ENCODE data around the gene TNFSF8. TPM values are rescaled to one million over a fixed set of nuclear protein-coding genes. Genes with fewer than 3 reads are reported as not detected.
A peak's percentile ranks its signal among the peaks of the same experiment; 100 is the strongest.

Gene TNFSF8
- total RNA-seq, 2 experiments from 2014 or later, result 70.9 to 71.6 TPM

- H3K36me3 ChIP-seq (ENCODE audit: insufficient read depth, low read length), result no peaks in the 10 kb centered on the region
- peaks cover 5% of the 10 kb centered on the region for H3K36me3 Mint-ChIP-seq (ENCODE audit: low read depth)
- no peak overlapping the region for H3K4me3 Mint-ChIP-seq
- H3K4me1 Mint-ChIP-seq (ENCODE audit: low read depth), result peaks cover 4% of the 10 kb centered on the region
- H3K9me3 Mint-ChIP-seq, result no peaks in the 10 kb centered on the region
- ATAC-seq (ENCODE audit: poor library complexity) (no peak), DNase-seq (no peak)
- no peak overlapping the region for H3K27ac ChIP-seq (ENCODE audit: low read depth in 1 of 2, low read length in 2 of 2)
- POLR2A ChIA-PET, result no interaction called here
- intact Hi-C loops (cut with DNase I, micrococcal nuclease), result loop anchor here in 1 of 2 experiments (2.0 kb wide), 1 partner anchor 14 kb away; no protein-coding TSS in a partner anchor
- peaks cover 5% of the 10 kb centered on the region for H3K4me1 ChIP-seq (ENCODE audit: insufficient read depth, low read length)
- H3K9me3 ChIP-seq (ENCODE audit: control insufficient read depth in 1 of 2, insufficient read depth in 1 of 2, low read length in 2 of 2), result peaks cover 8 to 21% of the 10 kb centered on the region in 2 experiments
- H3K4me3 ChIP-seq (ENCODE audit: low read length), result no peak overlapping the region
- CTCF ChIA-PET, result no interaction called here
- no peaks in the 10 kb centered on the region for H3K27me3 Mint-ChIP-seq
- H3K27ac Mint-ChIP-seq, result no peak overlapping the region
- no peaks in the 10 kb centered on the region for H3K27me3 ChIP-seq (ENCODE audit: control insufficient read depth in 1 of 2, insufficient read depth in 2 of 2, low read length in 2 of 2)
- TF ChIP-seq, protein P1, sequence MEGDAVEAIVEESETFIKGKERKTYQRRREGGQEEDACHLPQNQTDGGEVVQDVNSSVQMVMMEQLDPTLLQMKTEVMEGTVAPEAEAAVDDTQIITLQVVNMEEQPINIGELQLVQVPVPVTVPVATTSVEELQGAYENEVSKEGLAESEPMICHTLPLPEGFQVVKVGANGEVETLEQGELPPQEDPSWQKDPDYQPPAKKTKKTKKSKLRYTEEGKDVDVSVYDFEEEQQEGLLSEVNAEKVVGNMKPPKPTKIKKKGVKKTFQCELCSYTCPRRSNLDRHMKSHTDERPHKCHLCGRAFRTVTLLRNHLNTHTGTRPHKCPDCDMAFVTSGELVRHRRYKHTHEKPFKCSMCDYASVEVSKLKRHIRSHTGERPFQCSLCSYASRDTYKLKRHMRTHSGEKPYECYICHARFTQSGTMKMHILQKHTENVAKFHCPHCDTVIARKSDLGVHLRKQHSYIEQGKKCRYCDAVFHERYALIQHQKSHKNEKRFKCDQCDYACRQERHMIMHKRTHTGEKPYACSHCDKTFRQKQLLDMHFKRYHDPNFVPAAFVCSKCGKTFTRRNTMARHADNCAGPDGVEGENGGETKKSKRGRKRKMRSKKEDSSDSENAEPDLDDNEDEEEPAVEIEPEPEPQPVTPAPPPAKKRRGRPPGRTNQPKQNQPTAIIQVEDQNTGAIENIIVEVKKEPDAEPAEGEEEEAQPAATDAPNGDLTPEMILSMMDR (IDR thresholded peaks at IDR 0.05), result no peak
Observed at GRCh38 chr9:114880291-114880745, 50.1 kb downstream of the TNFSF8 start.

DNA sequence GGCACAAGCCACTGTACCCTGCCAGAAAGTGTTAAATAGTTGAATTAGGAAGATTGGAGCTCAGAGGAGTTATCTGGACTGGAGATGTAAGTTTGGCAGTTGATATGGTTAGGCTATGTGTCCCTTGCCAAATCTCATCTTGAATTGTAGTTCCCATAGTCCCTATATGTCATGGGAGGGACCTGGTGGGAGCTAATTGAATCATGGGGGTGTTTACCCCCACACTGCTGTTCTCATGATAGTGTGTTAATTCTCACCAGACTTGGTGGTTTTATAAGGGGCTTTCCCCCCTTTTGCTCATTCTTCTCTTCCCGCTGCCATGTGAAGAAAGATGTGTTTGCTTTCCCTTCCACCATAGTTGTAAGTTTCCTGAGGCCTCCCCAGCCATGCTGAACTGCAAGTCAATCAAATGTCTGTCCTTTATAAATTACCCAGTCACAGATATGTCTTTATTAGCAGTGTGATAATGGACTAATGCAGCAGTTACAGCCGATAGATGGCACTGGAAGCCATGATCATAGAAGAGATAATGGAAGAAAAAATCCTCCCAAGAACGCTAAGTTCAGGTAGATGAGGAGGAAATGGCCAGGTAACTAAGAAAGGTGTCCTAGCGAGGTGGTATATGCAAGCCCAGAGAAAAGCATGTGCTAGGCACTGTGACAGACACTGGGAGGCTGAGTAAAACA, 51.4 kb downstream of the TNFSF8 start:
- no peak overlapping the region for H3K4me3 Mint-ChIP-seq
- H3K27ac Mint-ChIP-seq, result no peak overlapping the region
- TF ChIP-seq, protein P1 (IDR thresholded peaks at IDR 0.05), result no peak
- DNase-seq (no peak), ATAC-seq (ENCODE audit: poor library complexity) (no peak)
- H3K27me3 Mint-ChIP-seq, result no peaks in the 10 kb centered on the region
- peaks cover 16% of the 10 kb centered on the region for H3K36me3 Mint-ChIP-seq (ENCODE audit: low read depth)
- H3K9me3 Mint-ChIP-seq, result peaks cover 5% of the 10 kb centered on the region
- no peaks in the 10 kb centered on the region for H3K4me1 Mint-ChIP-seq (ENCODE audit: low read depth)
- Histone ChIP-seq H3K9me3 (ENCODE audit: control insufficient read depth in 1 of 2, insufficient read depth in 1 of 2, low read length in 2 of 2) (peaks cover 12 to 21% of the 10 kb centered on the region in 2 experiments), H3K27ac (ENCODE audit: low read depth in 1 of 2, low read length in 2 of 2) (no peak overlapping the region), H3K27me3 (ENCODE audit: control insufficient read depth in 1 of 2, insufficient read depth in 2 of 2, low read length in 2 of 2) (no peaks in the 10 kb centered on the region), H3K4me3 (ENCODE audit: low read length) (no peak overlapping the region), H3K4me1 (ENCODE audit: insufficient read depth, low read length) (peaks cover 5% of the 10 kb centered on the region), H3K36me3 (ENCODE audit: insufficient read depth, low read length) (no peaks in the 10 kb centered on the region)
- POLR2A ChIA-PET, result no interaction called here
- CTCF ChIA-PET, result no interaction called here
- intact Hi-C loops (cut with DNase I, micrococcal nuclease), result no loop called here

GRCh38 chr9:114869845-114870244, 60.5 kb downstream of the TNFSF8 start:
- H3K36me3 ChIP-seq (ENCODE audit: insufficient read depth, low read length), result no peaks in the 10 kb centered on the region
- Mint-ChIP-seq H3K9me3 (peaks cover 10% of the 10 kb centered on the region), H3K27ac (peak overlapping the region; percentile 42), H3K36me3 (ENCODE audit: low read depth) (peaks cover 59% of the 10 kb centered on the region), H3K27me3 (no peaks in the 10 kb centered on the region), H3K4me1 (ENCODE audit: low read depth) (peaks cover 27% of the 10 kb centered on the region), H3K4me3 (peak overlapping the region; percentile 62)
- peak overlapping the region; percentile 36 to 47 for H3K27ac ChIP-seq (ENCODE audit: low read depth in 1 of 2, low read length in 2 of 2)
- intact Hi-C loops (cut with DNase I, micrococcal nuclease), result loop anchor here in 1 of 2 experiments (5.0 kb wide), 1 partner anchor 32 kb away; no protein-coding TSS in a partner anchor
- DNase-seq (peak in 9 of 14 experiments; percentile 1 to 74 (median 32)), ATAC-seq (ENCODE audit: poor library complexity) (no peak)
- CTCF ChIA-PET, result no interaction called here
- H3K4me1 ChIP-seq (ENCODE audit: insufficient read depth, low read length), result peaks cover 17% of the 10 kb centered on the region
- no peaks in the 10 kb centered on the region for H3K27me3 ChIP-seq (ENCODE audit: control insufficient read depth in 1 of 2, insufficient read depth in 2 of 2, low read length in 2 of 2)
- no peak overlapping the region for H3K4me3 ChIP-seq (ENCODE audit: low read length)
- POLR2A ChIA-PET, result interaction anchor here (0.6 to 3.3 kb wide), 7 partner anchors 9 to 61 kb away, joined by 3 to 22 read pairs (median 3); partner anchors contain the start of gene TNFSF8
- H3K9me3 ChIP-seq (ENCODE audit: control insufficient read depth in 1 of 2, insufficient read depth in 1 of 2, low read length in 2 of 2), result peaks cover 9 to 15% of the 10 kb centered on the region in 2 experiments
- TF ChIP-seq, protein P1 (IDR thresholded peaks at IDR 0.05), result no peak

All from CD4-positive, alpha-beta T cell (primary cell).